Measurements from ENCODE around the gene QTRT2. TPM values are rescaled to one million over a fixed set of nuclear protein-coding genes. Genes with fewer than 3 reads are reported as not detected.

Gene QTRT2
- total and polyA plus RNA-seq, 2 donors (not counting 1 experiment from before 2014, with no cell fraction given) = 8.8 to 13.5 TPM

GRCh38 chr3:114132500-114132899 lies 76.0 kb downstream of the QTRT2 start:
- Histone ChIP-seq H3K27ac (ENCODE audit: insufficient read depth, low read length) (no peak overlapping the region), H3K4me1 (ENCODE audit: control insufficient read depth, extremely low read depth, insufficient read depth, low read length) (no peaks in the 10 kb centered on the region), H2AFZ (ENCODE audit: low read length) (no peak overlapping the region), H3K9ac (ENCODE audit: insufficient read depth, low read length) (no peak overlapping the region), H3K79me2 (ENCODE audit: control insufficient read depth, insufficient read depth, low read length) (no peaks in the 10 kb centered on the region), H4K20me1 (ENCODE audit: control insufficient read depth, extremely low read depth, insufficient read depth, low read length) (no peaks in the 10 kb centered on the region), H3K36me3 (ENCODE audit: control insufficient read depth, insufficient read depth, low read length) (no peaks in the 10 kb centered on the region), H3K4me2 (ENCODE audit: extremely low read depth, insufficient read depth, low read length) (no peak overlapping the region), H3K27me3 (ENCODE audit: control insufficient read depth, insufficient read depth, low read length) (no peaks in the 10 kb centered on the region), H3K4me3 (replicated peaks in 1 of 4; ENCODE audit: control extremely low read depth in 1 of 4, insufficient read depth in 1 of 4, low read depth in 3 of 4, low read length in 4 of 4) (no peak overlapping the region), H3K9me3 (ENCODE audit: control insufficient read depth, insufficient read depth, low read depth, low read length) (no peaks in the 10 kb centered on the region)
- no peak for DNase-seq (ENCODE audit: low read depth in 2 of 2)
- no peak for TF ChIP-seq EZH2 (IDR thresholded peaks at IDR 0.05; ENCODE audit: low read length, missing control alignments)
- TF ChIP-seq CTCF (conservative IDR thresholded peaks at IDR 0.05 in 1 of 2, IDR thresholded peaks at IDR 0.05 in 1 of 2; ENCODE audit: low read depth in 1 of 2, low read length in 2 of 2) = no peak

GRCh38 chr3:114133947-114134346 lies 77.4 kb downstream of the QTRT2 start:
- Histone ChIP-seq H4K20me1 (ENCODE audit: control insufficient read depth, extremely low read depth, insufficient read depth, low read length) (no peaks in the 10 kb centered on the region), H3K4me2 (ENCODE audit: extremely low read depth, insufficient read depth, low read length) (no peak overlapping the region), H3K27ac (ENCODE audit: insufficient read depth, low read length) (no peak overlapping the region), H3K9me3 (ENCODE audit: control insufficient read depth, insufficient read depth, low read depth, low read length) (no peaks in the 10 kb centered on the region), H2AFZ (ENCODE audit: low read length) (no peak overlapping the region), H3K27me3 (ENCODE audit: control insufficient read depth, insufficient read depth, low read length) (no peaks in the 10 kb centered on the region), H3K36me3 (ENCODE audit: control insufficient read depth, insufficient read depth, low read length) (no peaks in the 10 kb centered on the region), H3K79me2 (ENCODE audit: control insufficient read depth, insufficient read depth, low read length) (no peaks in the 10 kb centered on the region), H3K9ac (ENCODE audit: insufficient read depth, low read length) (no peak overlapping the region), H3K4me1 (ENCODE audit: control insufficient read depth, extremely low read depth, insufficient read depth, low read length) (no peaks in the 10 kb centered on the region), H3K4me3 (replicated peaks in 1 of 4; ENCODE audit: control extremely low read depth in 1 of 4, insufficient read depth in 1 of 4, low read depth in 3 of 4, low read length in 4 of 4) (no peak overlapping the region)
- no peak for DNase-seq (ENCODE audit: low read depth in 2 of 2)
- no peak for TF ChIP-seq CTCF (conservative IDR thresholded peaks at IDR 0.05 in 1 of 2, IDR thresholded peaks at IDR 0.05 in 1 of 2; ENCODE audit: low read depth in 1 of 2, low read length in 2 of 2)
- TF ChIP-seq EZH2 (IDR thresholded peaks at IDR 0.05; ENCODE audit: low read length, missing control alignments) = no peak

Other genes with a start within 250 kb of the QTRT2 start
- gene GRAMD1C, start 217.9 kb upstream of the QTRT2 start, total RNA-seq = 2.1 and 7.8 TPM in 2 replicates
- 0.82 and 2.2 TPM in 2 replicates for gene GRAMD1C, start 217.9 kb upstream of the QTRT2 start, polyA plus RNA-seq
- 0.77 and 1.5 TPM in 2 replicates for gene ZDHHC23, start 108.7 kb upstream of the QTRT2 start, total RNA-seq
- gene ZDHHC23, start 108.7 kb upstream of the QTRT2 start, polyA plus RNA-seq = 0.50 and 1.4 TPM in 2 replicates
- 1.8 and 3.3 TPM in 2 replicates for gene CCDC191, start 211 bp upstream of the QTRT2 start, total RNA-seq
- gene CCDC191, start 211 bp upstream of the QTRT2 start, polyA plus RNA-seq = 0.77 and 1.7 TPM in 2 replicates
- gene DRD3, start 122.3 kb downstream of the QTRT2 start, total RNA-seq = not detected in 2 replicates
- not detected in 2 replicates for gene DRD3, start 122.3 kb downstream of the QTRT2 start, polyA plus RNA-seq
- gene ZNF80, start 180.8 kb downstream of the QTRT2 start, total RNA-seq = not detected in 2 replicates
- gene ZNF80, start 180.8 kb downstream of the QTRT2 start, polyA plus RNA-seq = not detected in 2 replicates
- not detected in 2 replicates for gene TIGIT, start 237.3 kb downstream of the QTRT2 start, total RNA-seq
- not detected in 2 replicates for gene TIGIT, start 237.3 kb downstream of the QTRT2 start, polyA plus RNA-seq